SU-DHL-6 (cell line): Measurements from ENCODE around the gene RFX4.

Source experiments
- H2AFZ ChIP-seq: fragments of 200-600 bp; sonication (generic); 2 replicates; pipeline ENCODE4 v1.6.1; 2014; ENCODE audit warnings: low read depth, mild to moderate bottlenecking, moderate library complexity, mixed read lengths, antibody characterized with exemption, low read length; ENCODE audit not compliant: severe bottlenecking
- H3F3A ChIP-seq: fragments of 200-600 bp; shearing (Covaris generic); 2 replicates; pipeline ENCODE4 v1.6.0; 2016; ENCODE audit warnings: antibody characterized with exemption, mild to moderate bottlenecking; ENCODE audit not compliant: insufficient read depth
- H3K27ac ChIP-seq: fragments of 200-600 bp; sonication (generic); 2 replicates; pipeline ENCODE4 v1.5.1; 2016; ENCODE audit warnings: low read depth, mild to moderate bottlenecking, low read length, moderate library complexity, mixed read lengths
- H3K27me3 ChIP-seq: fragments of 200-600 bp; sonication (generic), shearing (Covaris generic); 2 replicates; pipeline ENCODE4 v1.6.0; 2014; ENCODE audit warnings: mild to moderate bottlenecking, low read length
- H3K36me3 ChIP-seq: fragments of 200-600 bp; sonication (generic); 2 replicates; pipeline ENCODE4 v1.6.1; 2014; ENCODE audit warnings: mild to moderate bottlenecking, low read length, mixed read lengths
- H3K4me2 ChIP-seq: fragments of 300-600, 200-600 bp; shearing (Covaris generic), sonication (generic); 2 replicates; pipeline ENCODE4 v1.6.0; 2014; ENCODE audit warnings: low read length, low read depth, mild to moderate bottlenecking; ENCODE audit not compliant: poor library complexity, severe bottlenecking
- H3K4me3 ChIP-seq: fragments of 200-600 bp; sonication (generic); 2 replicates; pipeline ENCODE4 v1.5.1; 2014; ENCODE audit warnings: antibody characterized with exemption, low read length, mild to moderate bottlenecking, mixed read lengths; ENCODE audit not compliant: insufficient read depth, poor library complexity, severe bottlenecking
- H3K79me2 ChIP-seq: fragments of 200-600 bp; sonication (generic); 2 replicates; pipeline ENCODE4 v1.6.1; 2014; ENCODE audit warnings: mild to moderate bottlenecking, low read length, moderate library complexity; ENCODE audit not compliant: insufficient read depth
- H3K9ac ChIP-seq: fragments of 200-600 bp; sonication (generic); 2 replicates; pipeline ENCODE4 v1.7.0; 2014; ENCODE audit warnings: mild to moderate bottlenecking, low read length
- H3K9me2 ChIP-seq: fragments of 200-600 bp; sonication (generic); replicated peaks from 2 replicates; pipeline ENCODE4 v1.6.1; 2014; ENCODE audit warnings: low read length; ENCODE audit not compliant: insufficient read depth
- H3K9me3 ChIP-seq: fragments of 200-600 bp; sonication (generic); 2 replicates; pipeline ENCODE4 v1.6.1; 2014; ENCODE audit warnings: low read length, mixed read lengths; ENCODE audit not compliant: insufficient read depth
- H4K20me1 ChIP-seq: fragments of 200-600 bp; sonication (generic); 2 replicates; pipeline ENCODE4 v1.6.1; 2014; ENCODE audit warnings: low read depth, mild to moderate bottlenecking, antibody characterized with exemption, low read length, moderate library complexity, mixed read lengths
- EZH2phosphoT487 ChIP-seq: fragments of 200-600 bp; sonication (generic), shearing (Covaris generic); conservative IDR thresholded peaks from 2 replicates; pipeline ENCODE4 v1.6.1; 2018; ENCODE audit warnings: mild to moderate bottlenecking, antibody characterized with exemption, low read length, moderate library complexity, mixed read lengths
- TF ChIP-seq, protein P1 (sequence below): fragments of 200-600 bp; sonication (generic); IDR thresholded peaks from one replicate; pipeline ENCODE4 v1.5.1; 2017; ENCODE audit warnings: antibody characterized with exemption, mild to moderate bottlenecking, low read length, moderate library complexity; ENCODE audit not compliant: insufficient read depth, poor library complexity, severe bottlenecking

RFX4 gene

DNA sequence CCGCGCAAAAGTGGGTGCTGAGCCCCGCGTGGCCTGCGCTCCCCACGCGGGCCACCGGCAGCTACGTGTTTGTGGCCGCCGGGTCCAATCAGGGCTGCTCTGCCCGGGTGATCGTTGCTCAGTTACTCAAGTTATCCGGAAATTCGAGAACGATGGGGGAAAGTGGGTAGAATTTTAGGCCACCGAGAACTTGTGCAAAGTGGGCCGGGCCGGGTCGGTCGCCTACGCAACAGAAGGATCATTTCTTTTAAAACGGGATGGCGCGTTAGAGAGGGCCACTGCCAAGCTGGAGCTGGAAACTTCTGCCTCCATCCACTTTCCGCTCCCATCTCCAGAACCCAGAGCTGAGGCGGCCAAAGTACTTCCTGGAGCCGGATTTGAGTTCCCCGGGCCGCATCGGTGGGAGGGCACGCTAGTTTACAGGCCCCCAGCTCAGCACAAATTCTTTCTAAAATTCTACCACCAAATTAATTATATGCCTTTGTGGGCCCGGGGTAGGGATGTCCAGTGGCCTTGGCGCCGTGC, 3.5 kb downstream of the RFX4 start:
- Histone ChIP-seq H3K27ac (no peak overlapping the region), H3K27me3 (no peaks in the 10 kb centered on the region), H3K36me3 (no peaks in the 10 kb centered on the region), H3K4me3 (no peak overlapping the region), H3K9ac (no peak overlapping the region), H3F3A (no peaks in the 10 kb centered on the region), H4K20me1 (no peaks in the 10 kb centered on the region), H3K79me2 (no peaks in the 10 kb centered on the region), H3K9me2 (no peaks in the 10 kb centered on the region), H3K4me2 (no peak overlapping the region), H2AFZ (no peak overlapping the region), H3K9me3 (no peaks in the 10 kb centered on the region)
- TF ChIP-seq, protein P1, sequence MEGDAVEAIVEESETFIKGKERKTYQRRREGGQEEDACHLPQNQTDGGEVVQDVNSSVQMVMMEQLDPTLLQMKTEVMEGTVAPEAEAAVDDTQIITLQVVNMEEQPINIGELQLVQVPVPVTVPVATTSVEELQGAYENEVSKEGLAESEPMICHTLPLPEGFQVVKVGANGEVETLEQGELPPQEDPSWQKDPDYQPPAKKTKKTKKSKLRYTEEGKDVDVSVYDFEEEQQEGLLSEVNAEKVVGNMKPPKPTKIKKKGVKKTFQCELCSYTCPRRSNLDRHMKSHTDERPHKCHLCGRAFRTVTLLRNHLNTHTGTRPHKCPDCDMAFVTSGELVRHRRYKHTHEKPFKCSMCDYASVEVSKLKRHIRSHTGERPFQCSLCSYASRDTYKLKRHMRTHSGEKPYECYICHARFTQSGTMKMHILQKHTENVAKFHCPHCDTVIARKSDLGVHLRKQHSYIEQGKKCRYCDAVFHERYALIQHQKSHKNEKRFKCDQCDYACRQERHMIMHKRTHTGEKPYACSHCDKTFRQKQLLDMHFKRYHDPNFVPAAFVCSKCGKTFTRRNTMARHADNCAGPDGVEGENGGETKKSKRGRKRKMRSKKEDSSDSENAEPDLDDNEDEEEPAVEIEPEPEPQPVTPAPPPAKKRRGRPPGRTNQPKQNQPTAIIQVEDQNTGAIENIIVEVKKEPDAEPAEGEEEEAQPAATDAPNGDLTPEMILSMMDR = no peak
- TF ChIP-seq EZH2phosphoT487 = no peak

DNA sequence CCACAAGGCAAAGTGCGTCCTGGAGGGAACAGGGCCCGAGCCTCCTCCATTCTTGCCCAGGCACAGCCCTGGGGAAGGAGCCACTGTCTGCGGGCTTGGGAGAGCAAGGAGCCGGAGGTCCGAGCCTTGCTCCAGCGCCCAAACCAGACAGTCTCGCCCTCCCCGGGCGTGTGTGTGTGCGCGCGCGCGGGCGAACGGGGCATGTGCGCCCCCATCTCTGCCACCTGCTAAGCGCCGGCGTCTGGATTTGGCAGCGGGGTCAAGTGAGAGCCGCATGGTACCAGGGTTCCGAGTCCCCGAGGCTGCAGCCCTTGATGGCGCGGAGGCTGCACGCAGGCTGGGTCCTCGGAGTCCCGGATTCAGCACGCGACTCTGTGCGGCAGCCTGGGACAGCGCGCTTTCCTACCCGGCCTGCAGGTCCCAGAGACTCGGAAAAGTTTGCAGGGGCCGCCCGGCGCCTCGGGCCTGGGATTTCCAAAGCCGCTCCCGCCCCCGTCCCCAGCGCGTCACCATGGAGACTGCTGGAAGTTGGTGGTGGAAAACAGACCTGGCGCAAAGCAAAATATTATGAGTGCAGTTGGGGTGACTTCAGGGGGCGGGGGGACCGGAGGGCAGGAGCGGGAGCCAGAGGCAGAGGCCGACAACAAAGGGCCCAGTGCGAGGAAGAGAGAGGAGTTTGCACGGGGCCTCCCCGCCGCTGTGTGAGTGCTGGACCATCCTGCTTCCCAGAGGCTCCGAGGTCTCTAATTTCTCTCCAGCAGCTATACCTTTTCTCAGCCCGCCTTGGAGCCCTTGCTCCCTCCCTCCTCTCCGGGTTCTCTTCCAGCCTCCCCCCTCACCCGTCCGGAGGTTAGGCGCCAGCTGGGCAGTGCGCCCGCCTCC, 4.2 kb downstream of the RFX4 start:
- Histone ChIP-seq H3F3A (no peaks in the 10 kb centered on the region), H3K9me2 (no peaks in the 10 kb centered on the region), H3K4me3 (no peak overlapping the region), H3K9me3 (no peaks in the 10 kb centered on the region), H3K4me2 (no peak overlapping the region), H3K79me2 (no peaks in the 10 kb centered on the region), H4K20me1 (no peaks in the 10 kb centered on the region), H3K27ac (no peak overlapping the region), H2AFZ (no peak overlapping the region), H3K9ac (no peak overlapping the region), H3K36me3 (no peaks in the 10 kb centered on the region), H3K27me3 (no peaks in the 10 kb centered on the region)
- TF ChIP-seq EZH2phosphoT487 = no peak
- TF ChIP-seq, protein P1 = no peak

DNA sequence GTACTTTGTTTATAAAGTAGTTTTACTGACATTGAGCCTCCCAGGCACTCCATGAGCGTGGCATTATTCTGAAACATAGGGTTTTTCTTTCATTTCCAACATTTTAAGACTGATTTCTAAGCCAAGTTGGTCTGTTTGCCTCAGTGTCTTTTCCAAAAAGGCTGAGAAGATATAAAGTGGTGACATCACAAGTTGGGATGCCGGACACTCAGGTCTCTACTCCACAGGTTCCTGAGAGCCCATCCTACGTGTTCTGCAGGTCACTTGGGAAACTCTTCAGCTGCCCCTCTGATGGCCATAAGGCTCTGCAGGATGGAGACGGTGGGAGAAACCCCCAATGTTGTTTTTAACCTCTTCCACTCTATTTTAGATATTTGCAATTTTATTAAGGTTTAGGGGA, 6.0 kb downstream of the RFX4 start:
- TF ChIP-seq EZH2phosphoT487 = no peak
- TF ChIP-seq, protein P1 = no peak
- Histone ChIP-seq H3K4me3 (no peak overlapping the region), H3K27me3 (no peaks in the 10 kb centered on the region), H4K20me1 (no peaks in the 10 kb centered on the region), H3K4me2 (no peak overlapping the region), H2AFZ (no peak overlapping the region), H3K27ac (no peak overlapping the region), H3K9ac (no peak overlapping the region), H3K36me3 (no peaks in the 10 kb centered on the region), H3K9me2 (no peaks in the 10 kb centered on the region), H3K9me3 (no peaks in the 10 kb centered on the region), H3K79me2 (no peaks in the 10 kb centered on the region), H3F3A (no peaks in the 10 kb centered on the region)
